Measurements from ENCODE around the gene FHIT.

The FHIT gene

GRCh38 chr3:59786374-59786773 lies 1464.9 kb downstream of the FHIT start:
- no peak overlapping the region for H3K4me3 ChIP-seq (ENCODE audit: low read depth, low read length)
- DNase-seq (ENCODE audit: low read depth): no peak
- no peak for TF ChIP-seq CTCF (conservative IDR thresholded peaks at IDR 0.05; ENCODE audit: low read depth, low read length)

- TF ChIP-seq CTCF (conservative IDR thresholded peaks at IDR 0.05; ENCODE audit: low read depth, low read length): no peak
- no peak overlapping the region for H3K4me3 ChIP-seq (ENCODE audit: low read depth, low read length)
- DNase-seq (ENCODE audit: low read depth): no peak
These were observed 1467.1 kb downstream of the FHIT start for GRCh38 chr3:59784164-59784563.

GRCh38 chr3:59783468-59783988 lies 1467.7 kb downstream of the FHIT start:
- TF ChIP-seq CTCF (conservative IDR thresholded peaks at IDR 0.05; ENCODE audit: low read depth, low read length): no peak
- H3K4me3 ChIP-seq (ENCODE audit: low read depth, low read length): no peak overlapping the region
- DNase-seq (ENCODE audit: low read depth): no peak

GRCh38 chr3:59782664-59783063 lies 1468.6 kb downstream of the FHIT start:
- TF ChIP-seq CTCF (conservative IDR thresholded peaks at IDR 0.05; ENCODE audit: low read depth, low read length): no peak
- no peak overlapping the region for H3K4me3 ChIP-seq (ENCODE audit: low read depth, low read length)
- peak; percentile 7 for DNase-seq (ENCODE audit: low read depth)

- DNase-seq (ENCODE audit: low read depth): no peak
- no peak for TF ChIP-seq CTCF (conservative IDR thresholded peaks at IDR 0.05; ENCODE audit: low read depth, low read length)
- no peak overlapping the region for H3K4me3 ChIP-seq (ENCODE audit: low read depth, low read length)
These were observed 1471.0 kb downstream of the FHIT start for GRCh38 chr3:59780209-59780608.

GRCh38 chr3:59779260-59779659 lies 1472.0 kb downstream of the FHIT start:
- DNase-seq (ENCODE audit: low read depth): no peak
- TF ChIP-seq CTCF (conservative IDR thresholded peaks at IDR 0.05; ENCODE audit: low read depth, low read length): no peak
- H3K4me3 ChIP-seq (ENCODE audit: low read depth, low read length): no peak overlapping the region

- no peak for DNase-seq (ENCODE audit: low read depth)
- H3K4me3 ChIP-seq (ENCODE audit: low read depth, low read length): no peak overlapping the region
- no peak for TF ChIP-seq CTCF (conservative IDR thresholded peaks at IDR 0.05; ENCODE audit: low read depth, low read length)
These were observed 1473.6 kb downstream of the FHIT start for GRCh38 chr3:59777667-59778077.
